Measurements from ENCODE around the gene ZNF777.

DNA sequence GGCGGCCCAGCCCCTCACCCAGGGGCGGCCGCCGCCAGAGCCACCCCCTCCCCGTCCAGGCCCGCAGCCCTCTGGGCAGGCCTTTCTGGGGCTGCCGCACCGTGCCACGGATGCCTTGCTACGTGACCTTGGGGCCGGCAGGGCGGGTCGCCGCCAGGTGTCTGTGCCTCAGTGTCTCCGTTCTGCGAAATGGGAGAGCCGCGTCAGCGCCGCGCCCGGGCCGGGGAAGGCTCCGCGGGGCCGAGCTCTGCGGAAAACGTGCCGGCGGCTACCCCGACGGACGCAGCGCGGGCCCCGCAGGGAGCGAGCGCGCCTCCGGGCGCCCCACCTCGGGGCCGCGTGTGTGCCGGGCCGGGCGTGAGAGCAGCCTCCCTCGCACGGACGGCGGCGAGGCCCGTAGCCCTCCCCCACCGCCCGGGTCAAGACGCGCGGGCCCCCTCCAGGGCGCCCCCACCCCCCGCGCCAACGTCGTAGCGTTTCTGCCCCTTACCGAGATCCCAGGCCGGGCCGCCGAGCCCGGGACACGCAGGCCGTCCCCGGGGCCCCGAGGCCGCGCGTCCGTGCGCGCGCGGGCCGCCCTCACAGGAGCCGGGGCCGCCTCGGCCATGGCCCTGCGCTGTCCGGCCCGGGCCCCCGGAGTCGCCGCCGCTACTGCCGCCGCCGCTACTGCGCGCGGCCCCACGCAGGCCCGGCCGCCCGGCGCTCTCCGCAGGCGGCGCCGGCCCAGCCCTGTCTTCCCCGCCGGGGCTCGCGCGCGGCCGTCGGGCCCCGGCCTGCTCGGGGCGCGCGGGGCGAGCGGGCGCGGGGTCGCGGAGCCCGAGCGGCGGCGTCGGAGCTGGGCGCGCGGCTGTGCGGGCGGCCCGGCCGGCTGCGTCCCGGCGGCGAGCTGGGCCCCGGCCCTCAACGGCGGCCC, 1.1 kb downstream of the ZNF777 start:
- TF ChIP-seq, protein P1, sequence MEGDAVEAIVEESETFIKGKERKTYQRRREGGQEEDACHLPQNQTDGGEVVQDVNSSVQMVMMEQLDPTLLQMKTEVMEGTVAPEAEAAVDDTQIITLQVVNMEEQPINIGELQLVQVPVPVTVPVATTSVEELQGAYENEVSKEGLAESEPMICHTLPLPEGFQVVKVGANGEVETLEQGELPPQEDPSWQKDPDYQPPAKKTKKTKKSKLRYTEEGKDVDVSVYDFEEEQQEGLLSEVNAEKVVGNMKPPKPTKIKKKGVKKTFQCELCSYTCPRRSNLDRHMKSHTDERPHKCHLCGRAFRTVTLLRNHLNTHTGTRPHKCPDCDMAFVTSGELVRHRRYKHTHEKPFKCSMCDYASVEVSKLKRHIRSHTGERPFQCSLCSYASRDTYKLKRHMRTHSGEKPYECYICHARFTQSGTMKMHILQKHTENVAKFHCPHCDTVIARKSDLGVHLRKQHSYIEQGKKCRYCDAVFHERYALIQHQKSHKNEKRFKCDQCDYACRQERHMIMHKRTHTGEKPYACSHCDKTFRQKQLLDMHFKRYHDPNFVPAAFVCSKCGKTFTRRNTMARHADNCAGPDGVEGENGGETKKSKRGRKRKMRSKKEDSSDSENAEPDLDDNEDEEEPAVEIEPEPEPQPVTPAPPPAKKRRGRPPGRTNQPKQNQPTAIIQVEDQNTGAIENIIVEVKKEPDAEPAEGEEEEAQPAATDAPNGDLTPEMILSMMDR (conservative IDR thresholded peaks at IDR 0.05 in 1 of 2, IDR thresholded peaks at IDR 0.05 in 1 of 2; ENCODE audit: low read depth in 1 of 2, low read length in 2 of 2), result no peak
- no peak for TF ChIP-seq EZH2 (IDR thresholded peaks at IDR 0.05; ENCODE audit: low read length, missing control alignments)

All from fibroblast of lung (primary cell).